Fibroblast of peridontal ligament (primary cell): ENCODE measurements around the gene DPH7.
A peak's percentile ranks its signal among the peaks of the same experiment; 100 is the strongest.
"Not testable (repeated sequence)": the region's sequence is repeated elsewhere in the genome, so short reads cannot be mapped to it uniquely, and the experiment has no call there.

ENCODE experiments used
- DNase-seq: peaks from one replicate; pipeline ENCODE4 v3.0.0-alpha.2; 2010; ENCODE audit errors: extremely low read depth

Gene DPH7

DNA sequence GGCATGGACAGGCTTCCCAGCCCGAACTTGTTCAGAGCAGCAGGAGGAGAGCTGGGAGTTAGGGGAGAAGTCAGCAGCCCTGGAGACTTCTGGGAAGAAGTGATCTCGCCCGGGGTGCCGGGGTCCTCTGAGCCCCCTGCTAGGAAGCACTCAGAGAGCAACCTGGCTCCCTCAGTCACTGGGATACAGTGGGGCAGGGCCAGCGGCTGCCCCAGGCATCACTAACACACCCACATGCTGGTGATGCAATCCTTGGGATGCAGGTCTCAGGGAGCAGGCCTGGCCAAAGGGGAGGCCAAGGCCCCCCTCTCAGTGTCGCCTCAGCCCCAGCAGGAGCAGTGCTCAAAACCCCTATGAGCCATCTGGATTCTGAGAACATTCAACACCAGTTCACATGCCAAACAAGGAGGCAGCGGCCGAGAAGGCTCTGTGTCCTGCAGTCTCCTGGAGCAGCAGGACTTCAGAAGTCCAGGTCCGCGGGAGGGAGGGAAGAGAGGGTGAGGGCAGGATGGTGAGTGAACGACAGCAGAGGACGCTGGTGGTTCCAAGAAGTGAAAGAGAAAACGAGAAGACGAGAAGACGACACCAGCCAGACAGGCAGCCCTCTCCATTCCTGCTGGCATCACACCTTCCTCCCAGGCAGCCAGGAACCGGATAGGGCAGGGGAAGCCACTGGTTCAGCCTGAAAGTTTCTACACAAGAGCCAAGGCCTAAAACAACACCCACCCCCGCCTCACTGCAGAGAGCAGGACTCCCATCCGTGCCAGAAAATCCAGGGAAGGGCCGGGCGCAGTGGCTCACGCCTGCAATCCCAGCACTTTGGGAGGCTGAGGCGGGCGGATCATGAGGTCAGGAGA lies 30.8 kb downstream of the DPH7 start:
- no peak for DNase-seq

DNA sequence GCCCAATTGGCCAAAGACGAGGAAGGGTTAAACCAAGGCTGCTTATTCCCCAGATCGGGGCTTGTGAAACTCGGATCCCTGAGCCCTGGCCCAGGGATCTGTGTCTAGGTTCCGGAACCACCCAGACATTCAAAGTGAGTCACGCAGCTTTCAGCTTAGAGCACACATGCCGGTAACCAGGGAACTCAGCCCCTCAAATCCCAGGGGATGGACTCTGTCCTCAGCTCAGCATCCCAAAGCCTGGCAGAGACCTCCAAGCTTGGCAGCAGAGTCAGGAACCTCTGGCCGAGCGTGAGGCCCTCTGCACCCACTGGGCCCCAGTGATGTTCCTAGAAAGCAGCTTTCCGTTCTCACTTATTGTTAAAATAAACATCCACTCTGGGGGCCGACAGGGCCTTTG lies 33.6 kb downstream of the DPH7 start:
- peak; percentile 71 for DNase-seq

DNA sequence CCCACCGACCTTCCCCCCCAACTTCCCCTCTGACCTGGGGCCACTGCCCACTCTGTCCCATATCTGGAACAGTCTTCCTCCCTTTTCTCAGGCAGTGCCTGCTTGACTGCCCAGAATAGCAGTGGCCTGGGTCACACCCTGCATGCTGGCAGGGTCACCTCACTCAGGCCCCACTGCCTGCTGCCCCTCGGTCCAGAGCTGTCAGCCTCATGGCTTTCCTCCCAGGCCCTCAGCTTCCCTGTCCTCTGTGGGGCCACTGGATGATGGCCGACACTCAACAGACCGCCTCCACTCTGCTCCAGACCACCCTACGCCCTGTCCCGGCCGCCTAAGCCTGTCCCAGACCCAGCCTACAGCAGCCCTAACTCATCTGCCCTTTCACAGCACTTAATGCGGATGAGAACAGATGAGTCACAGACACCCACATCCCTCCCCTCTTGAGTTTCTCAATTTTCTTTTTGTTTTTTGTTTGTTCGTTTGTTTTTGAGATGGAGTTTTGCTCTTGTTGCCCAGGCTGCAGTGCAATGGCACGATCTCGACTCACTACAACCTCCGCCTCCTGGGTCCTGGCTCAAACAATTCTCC lies 34.5 kb downstream of the DPH7 start:
- peak; percentile 26 for DNase-seq

DNA sequence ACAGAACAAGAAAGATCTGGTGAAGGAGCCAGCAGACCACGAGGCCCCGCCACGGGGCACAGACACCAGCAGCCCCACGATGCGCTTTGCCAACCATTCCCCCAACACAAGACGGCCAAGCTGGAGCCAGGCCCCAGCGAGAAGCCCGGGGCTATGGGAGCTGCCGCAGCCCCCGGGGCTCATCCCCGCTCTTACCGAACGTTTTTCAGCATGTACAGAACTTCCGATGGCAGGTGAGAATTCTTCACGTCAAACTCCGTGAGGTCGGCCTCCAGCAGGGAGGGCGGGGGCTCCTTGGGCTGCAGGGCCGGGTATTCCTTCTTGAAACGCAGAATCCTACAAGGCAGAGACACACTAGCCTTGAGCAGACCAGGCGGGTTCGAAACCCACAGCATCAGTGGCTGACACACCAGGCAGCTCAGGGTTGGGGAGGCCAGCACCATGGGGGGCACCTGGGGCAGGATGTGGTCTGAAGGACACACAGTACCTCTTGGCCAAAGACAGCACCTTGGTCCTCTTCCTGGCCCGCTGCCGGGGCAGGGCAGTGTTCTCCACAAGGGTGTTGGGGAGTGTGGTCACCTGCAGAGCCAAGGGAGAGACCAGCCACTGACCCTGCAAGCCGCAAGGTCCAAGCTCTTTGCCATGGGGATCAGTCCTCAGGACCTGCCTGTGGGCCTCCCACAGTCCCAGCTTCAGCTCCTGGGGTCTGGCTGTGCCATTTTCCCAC lies 35.3 kb downstream of the DPH7 start:
- DNase-seq = no peak

DNA sequence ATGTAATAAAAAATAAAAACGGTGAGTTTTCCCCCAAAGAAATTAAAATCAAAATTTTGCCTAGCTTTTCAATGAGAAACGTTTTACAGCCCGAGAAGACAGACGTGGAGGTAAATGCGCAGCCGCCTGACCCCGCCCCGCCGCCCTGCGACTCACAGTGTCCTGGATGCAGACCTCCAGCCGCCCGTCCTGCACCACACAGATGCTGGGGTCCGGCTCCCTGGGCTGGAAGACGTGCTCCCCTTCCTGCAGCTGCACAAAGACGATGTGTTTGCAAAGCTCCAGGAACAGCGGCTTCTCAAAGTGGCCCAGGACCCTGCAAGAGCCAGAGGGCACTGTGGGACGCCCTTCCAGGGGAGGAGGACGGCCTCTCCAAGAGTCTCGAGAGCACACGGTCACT lies 36.2 kb downstream of the DPH7 start:
- no peak for DNase-seq

DNA sequence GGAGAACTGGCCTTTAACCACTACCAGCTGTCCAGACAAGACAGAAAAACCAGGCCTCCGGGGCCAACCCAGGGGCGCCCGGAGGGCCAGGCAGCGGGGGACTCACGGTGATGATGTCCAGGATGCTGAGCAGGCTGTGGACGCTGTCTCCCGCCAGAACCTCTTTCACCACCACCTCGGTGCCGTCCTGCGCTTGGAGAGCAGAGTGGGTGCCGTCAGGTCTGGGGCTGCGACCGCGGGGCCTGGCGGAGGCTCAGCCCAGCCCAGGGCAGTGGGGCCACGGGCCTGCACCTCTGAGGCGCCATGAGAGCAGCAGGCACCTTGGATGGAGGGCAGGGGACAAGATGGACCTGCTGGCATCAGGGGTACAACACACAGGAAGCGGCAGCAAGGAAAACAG lies 38.2 kb downstream of the DPH7 start:
- DNase-seq = no peak

DNA sequence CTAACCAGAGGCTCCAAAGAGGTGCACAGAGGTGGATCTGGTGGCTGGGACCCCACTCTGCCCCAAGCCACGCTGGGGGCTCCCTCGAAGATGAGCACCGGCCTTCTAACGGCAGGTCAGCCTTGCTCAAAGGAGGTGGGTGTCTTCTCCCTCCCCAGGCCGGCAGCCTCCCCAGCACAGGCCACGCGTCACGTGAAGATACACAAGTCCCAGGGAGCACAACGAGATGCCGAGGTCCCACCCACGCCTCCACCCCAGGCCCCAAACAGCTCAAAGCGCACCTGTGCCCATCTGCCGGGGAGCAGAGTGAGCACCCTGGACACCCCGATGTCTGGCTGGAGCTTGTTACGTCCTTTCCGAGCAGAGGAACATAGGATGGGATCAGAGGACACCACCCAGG lies 40.7 kb downstream of the DPH7 start:
- DNase-seq = no peak

DNA sequence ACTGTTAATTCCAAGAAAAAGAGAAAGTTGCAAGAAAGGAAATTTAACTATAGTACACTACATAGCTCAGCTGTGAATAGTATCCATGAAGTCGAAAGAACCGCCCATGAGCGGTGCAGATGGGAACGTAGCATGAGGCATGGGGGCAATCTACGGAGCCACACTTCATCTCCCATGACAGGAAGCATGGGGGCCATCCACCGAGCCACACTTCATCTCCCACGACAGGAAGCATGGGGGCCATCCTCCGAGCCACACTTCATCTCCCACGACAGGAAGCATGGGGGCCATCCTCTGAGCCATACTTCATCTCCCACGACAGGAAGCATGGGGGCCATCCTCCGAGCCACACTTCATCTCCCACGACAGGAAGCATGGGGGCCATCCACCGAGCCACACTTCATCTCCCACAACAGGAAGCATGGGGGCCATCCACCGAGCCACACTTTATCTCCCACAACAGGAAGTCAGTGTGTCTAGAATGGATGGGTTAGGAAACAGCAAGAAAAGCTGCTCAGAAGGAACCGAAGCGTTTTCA lies 42.1 kb downstream of the DPH7 start:
- not testable (repeated sequence) for DNase-seq

DNA sequence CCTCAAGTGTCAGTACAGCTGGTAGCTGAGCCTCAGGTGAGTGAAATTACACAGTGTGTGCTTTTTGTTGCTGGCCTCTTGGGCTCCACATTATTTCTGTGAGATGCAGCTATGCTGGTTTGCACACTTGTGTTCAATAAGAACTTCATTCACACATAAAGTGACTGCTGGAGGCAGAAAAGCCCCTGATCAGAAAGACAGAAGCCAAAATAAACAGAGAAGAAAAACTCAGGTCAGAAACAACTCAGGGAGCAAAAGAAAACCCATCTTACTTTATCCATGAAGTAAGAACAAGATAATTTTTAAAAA lies 43.7 kb downstream of the DPH7 start:
- DNase-seq = no peak

DNA sequence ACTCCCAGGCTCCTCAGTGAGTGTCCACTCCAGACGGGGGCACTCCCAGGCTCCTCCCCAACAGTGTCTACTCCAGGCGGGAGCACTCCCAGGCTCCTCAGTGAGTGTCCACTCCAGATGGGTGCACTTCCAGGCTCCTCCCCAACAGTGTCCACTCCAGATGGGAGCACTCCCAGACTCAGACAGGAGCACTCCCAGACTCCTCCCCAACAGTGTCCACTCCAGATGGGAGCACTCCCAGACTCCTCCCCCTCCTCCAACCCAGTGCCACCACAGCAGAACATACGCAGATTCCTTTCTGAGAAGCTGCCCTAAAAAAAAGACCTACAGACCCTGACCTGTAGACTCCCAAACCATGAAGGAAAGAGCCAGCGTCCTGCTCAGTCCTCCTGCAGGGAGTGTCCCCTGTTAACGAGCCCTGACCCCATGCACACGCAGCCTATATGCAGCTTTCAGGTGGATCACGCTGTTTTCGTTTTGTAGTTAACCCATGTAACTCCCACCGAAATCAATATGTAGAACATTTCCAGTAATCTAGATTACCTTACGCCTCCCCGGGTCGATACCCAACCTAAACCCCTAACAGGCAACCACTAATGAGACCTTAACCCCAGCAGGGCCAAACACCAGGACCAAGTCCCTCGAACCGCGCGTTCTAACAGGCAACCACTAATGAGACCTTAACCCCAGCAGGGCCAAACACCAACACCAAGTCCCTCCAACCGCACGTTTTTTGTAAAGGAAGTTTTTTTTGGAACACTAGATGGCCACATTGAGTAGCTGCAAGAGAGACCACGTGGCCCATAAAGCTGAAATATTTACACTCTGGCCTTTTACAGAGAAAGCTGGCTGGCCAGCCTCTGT lies 44.2 kb downstream of the DPH7 start:
- peak; percentile 70 for DNase-seq

DNA sequence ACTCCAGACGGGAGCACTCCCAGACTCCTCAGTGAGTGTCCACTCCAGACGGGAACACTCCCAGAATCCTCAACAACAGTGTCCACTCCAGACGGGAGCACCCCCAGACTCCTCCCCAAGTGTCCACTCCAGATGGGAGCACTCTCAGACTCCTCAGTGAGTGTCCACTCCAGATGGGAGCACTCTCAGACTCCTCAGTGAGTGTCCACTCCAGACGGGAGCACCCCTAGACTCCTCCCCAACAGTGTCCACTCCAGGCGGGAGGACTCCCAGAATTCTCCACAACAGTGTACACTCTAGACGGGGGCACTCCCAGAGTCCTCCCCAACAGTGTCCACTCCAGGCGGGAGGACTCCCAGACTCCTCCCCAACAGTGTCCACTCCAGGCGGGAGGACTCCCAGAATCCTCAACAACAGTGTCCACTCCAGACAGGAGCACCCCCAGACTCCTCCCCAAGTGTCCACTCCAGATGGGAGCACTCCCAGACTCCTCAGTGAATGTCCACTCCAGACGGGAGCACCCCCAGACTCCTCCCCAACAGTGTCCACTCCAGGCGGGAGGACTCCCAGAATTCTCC lies 45.7 kb downstream of the DPH7 start:
- not testable (repeated sequence) for DNase-seq

DNA sequence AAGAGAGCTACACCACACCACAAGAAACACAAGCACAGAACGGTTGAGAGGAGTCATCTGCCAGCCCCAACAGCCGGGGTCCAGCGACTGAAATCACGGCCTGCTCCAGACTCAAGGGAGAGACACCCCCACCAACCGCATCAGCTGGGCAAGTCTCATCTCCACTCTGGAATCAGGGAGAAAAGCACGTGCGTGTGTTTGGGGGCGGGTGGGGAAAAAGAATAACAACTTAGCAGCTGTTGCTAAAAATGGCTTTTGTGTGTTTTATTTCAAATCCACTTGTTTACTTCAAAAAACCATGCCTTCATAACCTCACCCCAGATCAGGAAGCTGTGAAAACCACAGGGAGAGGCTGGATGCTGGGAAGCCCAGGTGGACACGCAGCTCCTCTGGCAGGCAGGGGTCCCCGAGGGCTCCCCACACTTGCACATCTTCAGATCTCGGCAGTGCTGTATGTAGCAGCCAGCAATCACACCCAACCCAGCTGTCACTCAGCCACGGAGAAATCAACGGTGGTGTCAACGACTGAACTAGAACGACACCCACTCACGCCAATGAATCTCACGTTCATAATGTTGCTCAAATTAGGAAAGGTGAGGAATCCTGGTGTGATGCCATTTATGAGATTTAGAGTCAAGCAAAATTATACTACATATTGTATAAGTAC lies 47.5 kb downstream of the DPH7 start:
- DNase-seq = peak; percentile 13

DNA sequence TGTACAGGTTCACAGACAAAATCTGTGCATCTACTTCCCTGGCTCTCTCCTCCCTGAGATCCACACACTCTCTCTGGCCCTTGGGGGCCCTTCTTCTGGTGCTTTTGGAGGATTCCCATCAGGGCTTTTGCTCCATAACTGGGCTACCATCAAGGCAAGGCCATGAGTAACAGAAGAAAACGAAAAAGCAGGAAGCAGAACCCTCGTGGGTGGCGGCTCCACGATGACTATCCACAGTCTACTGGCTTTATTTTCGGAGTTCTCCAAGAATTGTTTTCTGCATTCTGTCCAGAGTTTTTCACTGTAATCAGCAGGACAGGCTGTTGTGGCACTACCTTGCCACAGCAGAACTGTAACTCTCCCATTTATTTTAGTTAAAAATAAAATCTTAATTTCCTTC lies 48.4 kb downstream of the DPH7 start:
- no peak for DNase-seq

DNA sequence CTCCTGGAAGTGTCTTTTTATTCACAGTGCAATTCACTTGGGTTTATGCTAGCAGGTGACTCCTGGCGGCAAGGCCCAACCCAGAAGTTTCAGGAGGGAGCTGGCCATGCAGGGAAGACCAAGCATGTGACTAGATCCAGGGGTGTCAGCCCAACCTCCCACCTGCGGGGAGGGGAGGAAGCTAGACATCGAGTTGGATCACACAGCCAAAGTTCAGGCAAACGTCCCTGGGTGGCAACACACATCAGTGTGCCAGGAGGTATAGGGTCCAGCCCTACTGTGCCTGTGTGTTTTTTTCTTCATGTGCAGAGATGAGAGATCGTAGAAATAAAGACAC lies 53.8 kb downstream of the DPH7 start:
- DNase-seq = no peak

DNA sequence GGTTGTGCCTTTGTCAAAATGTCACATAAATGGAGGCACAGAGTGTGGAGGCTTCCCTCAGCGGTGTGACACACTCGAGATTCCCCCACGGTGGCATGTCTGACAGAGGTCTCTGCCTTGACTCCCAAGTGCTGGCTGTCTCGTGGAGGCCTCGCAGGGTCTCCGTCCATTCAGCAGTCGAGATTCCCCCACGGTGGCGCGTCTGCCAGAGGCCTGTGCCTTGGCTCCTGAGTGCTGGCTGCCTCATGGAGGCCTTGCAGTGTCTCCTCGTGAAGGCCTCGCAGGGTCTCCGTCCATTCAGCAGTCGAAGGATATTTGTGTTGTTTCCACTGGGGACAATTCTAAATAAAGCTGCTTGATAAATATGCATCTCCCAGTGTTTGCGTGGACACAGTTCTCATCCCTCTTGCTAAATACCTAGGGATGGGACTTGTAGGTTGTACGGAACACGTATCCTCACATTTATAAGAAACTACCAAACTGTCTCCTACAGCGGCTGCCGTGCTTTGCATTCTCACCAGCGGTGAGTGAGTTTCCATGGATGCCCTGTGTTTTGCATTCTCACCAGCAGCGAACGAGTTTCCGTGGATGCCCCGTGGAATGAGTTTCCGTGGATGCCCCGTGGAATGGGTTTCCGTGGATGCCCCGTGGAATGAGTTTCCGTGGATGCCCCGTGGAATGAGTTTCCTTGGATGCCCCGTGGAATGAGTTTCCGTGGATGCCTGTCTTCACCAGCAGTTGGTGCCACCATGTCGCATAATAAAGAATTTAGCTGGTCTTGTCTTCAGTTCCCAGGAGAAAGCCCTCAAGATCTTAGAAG lies 54.4 kb downstream of the DPH7 start:
- no peak for DNase-seq

DNA sequence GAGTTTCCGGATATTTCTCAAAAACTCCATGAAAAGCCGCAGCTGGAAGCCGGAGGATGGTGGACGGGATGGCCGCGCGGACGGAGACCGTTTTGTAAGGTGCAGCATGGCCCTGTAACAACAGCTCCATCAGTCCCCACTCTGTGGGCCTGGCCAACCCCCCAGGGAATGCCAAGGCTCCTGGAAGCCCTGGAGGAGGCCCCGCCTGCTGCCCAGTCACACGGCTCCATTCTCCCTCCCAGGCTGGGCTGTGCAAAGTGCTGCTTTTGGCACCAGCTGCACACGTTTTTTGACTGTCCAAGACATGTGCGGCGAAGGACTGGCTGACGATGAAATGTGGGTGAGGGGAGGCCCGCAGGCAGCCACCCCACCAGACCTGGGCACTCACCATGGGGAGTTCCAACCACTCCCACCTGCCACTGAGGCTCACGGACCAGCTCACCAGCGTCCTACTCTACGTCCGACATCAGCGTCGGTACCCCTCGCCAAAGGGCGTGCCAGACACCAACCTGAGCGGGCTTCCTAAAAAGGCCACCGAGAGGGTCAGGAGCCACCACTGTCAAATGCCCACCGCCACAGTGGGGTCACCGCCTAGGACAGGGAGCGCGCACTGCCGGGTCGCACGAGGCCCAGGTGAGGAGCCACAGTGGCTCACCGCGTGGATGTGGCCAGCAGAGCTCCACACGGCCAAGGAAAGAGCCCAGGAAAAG lies 55.8 kb downstream of the DPH7 start:
- DNase-seq = no peak

DNA sequence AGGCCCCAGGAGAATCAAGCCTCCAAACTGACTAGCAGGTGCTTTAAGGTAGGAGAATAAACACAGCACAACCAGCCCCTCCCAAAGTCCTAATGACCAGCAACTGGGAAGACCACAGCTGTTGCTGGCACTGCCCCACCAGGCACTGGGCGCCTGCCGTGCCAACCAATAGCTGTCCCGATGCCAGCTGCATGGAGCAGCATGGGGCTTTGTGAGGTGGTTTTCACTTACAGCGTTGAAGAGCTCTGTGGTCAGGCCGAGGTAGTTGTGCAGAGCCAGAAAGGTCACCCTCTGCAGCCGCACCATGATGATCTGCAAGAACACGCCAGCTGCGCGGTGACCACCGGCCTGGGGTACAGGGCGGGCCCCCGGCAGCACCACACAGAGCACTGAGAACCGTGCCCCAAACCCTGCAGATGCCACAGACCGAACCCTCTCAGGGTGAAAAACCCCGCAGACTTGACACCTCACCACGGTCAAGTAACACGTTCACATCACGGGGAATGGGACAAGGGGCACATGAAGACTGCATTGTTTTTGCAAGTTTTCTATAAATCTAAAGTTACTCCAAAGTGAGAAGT lies 57.2 kb downstream of the DPH7 start:
- no peak for DNase-seq

DNA sequence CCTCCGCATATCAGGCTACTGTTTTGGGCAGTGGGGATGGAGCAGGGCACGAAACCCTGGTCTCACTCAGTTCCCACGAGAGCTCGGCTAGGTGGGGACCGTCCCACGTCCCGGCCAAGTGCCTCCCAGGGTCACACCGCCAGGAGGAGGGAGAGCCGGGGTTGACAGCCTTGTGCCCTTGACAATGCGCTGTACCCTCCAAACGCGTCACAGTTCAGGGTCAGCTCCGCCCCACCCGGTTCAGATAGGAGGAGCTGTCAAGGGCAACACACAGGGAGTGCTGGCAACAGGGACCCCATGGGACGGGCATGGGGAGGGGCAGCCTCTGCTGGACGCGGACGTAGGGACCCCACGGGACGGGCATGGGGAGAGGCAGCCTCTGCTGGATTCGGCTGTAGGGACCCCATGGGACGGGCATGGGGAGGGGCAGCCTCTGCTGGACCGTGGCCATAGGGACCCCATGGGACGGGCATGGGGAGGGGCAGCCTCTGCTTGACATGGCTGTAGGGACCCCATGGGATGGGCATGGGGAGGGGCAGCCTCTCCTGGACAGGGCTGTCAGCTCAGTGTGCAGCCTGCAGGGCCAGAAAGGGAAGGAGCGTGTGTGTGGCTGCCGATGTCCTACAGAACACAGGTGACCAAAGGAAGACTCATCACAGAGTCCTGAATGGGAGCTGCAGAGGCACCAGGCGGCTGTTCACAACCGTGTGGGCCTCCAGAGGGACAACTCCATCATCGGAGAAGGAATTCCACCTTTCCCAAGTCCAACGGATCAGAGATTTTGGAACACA lies 57.9 kb downstream of the DPH7 start:
- no peak for DNase-seq
